ENCODE data around the gene A3GALT2. TPM values are rescaled to one million over a fixed set of nuclear protein-coding genes. Genes with fewer than 3 reads are reported as not detected.

The A3GALT2 gene
- total and polyA plus RNA-seq, 9 of the 15 experiments (the other 6 are each of a cell fraction or from before 2014, with no cell fraction given), result not detected

DNA sequence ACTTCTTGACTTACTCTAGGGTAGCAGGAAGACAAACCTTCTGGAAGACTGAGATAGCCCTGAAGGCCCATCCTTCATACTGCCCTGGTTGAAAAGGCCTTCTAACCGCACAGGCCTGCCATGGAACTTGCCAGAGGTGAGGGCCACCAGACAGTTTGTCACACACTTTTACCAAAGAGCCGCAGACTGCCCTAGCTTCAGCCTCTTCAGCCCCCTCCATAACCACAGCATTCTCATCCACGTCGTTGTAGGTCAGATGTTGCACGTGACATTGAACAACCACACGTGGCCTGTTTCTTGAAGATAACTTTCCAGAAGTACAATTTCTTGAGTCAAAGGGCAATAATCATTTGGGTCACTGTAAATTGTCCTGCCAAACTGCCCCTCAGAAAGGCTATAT, 45.7 kb downstream of the A3GALT2 start (continued):
- TF ChIP-seq, protein P1, sequence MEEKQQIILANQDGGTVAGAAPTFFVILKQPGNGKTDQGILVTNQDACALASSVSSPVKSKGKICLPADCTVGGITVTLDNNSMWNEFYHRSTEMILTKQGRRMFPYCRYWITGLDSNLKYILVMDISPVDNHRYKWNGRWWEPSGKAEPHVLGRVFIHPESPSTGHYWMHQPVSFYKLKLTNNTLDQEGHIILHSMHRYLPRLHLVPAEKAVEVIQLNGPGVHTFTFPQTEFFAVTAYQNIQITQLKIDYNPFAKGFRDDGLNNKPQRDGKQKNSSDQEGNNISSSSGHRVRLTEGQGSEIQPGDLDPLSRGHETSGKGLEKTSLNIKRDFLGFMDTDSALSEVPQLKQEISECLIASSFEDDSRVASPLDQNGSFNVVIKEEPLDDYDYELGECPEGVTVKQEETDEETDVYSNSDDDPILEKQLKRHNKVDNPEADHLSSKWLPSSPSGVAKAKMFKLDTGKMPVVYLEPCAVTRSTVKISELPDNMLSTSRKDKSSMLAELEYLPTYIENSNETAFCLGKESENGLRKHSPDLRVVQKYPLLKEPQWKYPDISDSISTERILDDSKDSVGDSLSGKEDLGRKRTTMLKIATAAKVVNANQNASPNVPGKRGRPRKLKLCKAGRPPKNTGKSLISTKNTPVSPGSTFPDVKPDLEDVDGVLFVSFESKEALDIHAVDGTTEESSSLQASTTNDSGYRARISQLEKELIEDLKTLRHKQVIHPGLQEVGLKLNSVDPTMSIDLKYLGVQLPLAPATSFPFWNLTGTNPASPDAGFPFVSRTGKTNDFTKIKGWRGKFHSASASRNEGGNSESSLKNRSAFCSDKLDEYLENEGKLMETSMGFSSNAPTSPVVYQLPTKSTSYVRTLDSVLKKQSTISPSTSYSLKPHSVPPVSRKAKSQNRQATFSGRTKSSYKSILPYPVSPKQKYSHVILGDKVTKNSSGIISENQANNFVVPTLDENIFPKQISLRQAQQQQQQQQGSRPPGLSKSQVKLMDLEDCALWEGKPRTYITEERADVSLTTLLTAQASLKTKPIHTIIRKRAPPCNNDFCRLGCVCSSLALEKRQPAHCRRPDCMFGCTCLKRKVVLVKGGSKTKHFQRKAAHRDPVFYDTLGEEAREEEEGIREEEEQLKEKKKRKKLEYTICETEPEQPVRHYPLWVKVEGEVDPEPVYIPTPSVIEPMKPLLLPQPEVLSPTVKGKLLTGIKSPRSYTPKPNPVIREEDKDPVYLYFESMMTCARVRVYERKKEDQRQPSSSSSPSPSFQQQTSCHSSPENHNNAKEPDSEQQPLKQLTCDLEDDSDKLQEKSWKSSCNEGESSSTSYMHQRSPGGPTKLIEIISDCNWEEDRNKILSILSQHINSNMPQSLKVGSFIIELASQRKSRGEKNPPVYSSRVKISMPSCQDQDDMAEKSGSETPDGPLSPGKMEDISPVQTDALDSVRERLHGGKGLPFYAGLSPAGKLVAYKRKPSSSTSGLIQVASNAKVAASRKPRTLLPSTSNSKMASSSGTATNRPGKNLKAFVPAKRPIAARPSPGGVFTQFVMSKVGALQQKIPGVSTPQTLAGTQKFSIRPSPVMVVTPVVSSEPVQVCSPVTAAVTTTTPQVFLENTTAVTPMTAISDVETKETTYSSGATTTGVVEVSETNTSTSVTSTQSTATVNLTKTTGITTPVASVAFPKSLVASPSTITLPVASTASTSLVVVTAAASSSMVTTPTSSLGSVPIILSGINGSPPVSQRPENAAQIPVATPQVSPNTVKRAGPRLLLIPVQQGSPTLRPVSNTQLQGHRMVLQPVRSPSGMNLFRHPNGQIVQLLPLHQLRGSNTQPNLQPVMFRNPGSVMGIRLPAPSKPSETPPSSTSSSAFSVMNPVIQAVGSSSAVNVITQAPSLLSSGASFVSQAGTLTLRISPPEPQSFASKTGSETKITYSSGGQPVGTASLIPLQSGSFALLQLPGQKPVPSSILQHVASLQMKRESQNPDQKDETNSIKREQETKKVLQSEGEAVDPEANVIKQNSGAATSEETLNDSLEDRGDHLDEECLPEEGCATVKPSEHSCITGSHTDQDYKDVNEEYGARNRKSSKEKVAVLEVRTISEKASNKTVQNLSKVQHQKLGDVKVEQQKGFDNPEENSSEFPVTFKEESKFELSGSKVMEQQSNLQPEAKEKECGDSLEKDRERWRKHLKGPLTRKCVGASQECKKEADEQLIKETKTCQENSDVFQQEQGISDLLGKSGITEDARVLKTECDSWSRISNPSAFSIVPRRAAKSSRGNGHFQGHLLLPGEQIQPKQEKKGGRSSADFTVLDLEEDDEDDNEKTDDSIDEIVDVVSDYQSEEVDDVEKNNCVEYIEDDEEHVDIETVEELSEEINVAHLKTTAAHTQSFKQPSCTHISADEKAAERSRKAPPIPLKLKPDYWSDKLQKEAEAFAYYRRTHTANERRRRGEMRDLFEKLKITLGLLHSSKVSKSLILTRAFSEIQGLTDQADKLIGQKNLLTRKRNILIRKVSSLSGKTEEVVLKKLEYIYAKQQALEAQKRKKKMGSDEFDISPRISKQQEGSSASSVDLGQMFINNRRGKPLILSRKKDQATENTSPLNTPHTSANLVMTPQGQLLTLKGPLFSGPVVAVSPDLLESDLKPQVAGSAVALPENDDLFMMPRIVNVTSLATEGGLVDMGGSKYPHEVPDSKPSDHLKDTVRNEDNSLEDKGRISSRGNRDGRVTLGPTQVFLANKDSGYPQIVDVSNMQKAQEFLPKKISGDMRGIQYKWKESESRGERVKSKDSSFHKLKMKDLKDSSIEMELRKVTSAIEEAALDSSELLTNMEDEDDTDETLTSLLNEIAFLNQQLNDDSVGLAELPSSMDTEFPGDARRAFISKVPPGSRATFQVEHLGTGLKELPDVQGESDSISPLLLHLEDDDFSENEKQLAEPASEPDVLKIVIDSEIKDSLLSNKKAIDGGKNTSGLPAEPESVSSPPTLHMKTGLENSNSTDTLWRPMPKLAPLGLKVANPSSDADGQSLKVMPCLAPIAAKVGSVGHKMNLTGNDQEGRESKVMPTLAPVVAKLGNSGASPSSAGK (IDR thresholded peaks at IDR 0.05), result peak; percentile 75
- TF ChIP-seq TEAD4 (IDR thresholded peaks at IDR 0.05; ENCODE audit: low read length) (peak; percentile 27; the same call in 1 of the 2 replicates), TEAD4 (CRISPR knock-in tag; IDR thresholded peaks at IDR 0.05; ENCODE audit: borderline replicate concordance) (no peak), HDAC8 (tag; IDR thresholded peaks at IDR 0.05) (no peak), CBX1 (IDR thresholded peaks at IDR 0.05; ENCODE audit: low read depth) (no peak), CXXC5 (CRISPR knock-in tag; IDR thresholded peaks at IDR 0.05) (peak; percentile 55; the same call in 1 of the 2 replicates), SMAD4 (CRISPR knock-in tag; conservative IDR thresholded peaks at IDR 0.05) (peak; percentile 51; the same call in 1 of the 2 replicates), ZNF583 (CRISPR knock-in tag; IDR thresholded peaks at IDR 0.05) (no peak), CREM (IDR thresholded peaks at IDR 0.05; ENCODE audit: low read depth) (peak; percentile 11; the same call in 1 of the 2 replicates)
- TF ChIP-seq, protein P2, sequence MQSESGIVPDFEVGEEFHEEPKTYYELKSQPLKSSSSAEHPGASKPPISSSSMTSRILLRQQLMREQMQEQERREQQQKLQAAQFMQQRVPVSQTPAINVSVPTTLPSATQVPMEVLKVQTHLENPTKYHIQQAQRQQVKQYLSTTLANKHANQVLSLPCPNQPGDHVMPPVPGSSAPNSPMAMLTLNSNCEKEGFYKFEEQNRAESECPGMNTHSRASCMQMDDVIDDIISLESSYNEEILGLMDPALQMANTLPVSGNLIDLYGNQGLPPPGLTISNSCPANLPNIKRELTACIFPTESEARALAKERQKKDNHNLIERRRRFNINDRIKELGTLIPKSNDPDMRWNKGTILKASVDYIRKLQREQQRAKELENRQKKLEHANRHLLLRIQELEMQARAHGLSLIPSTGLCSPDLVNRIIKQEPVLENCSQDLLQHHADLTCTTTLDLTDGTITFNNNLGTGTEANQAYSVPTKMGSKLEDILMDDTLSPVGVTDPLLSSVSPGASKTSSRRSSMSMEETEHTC (IDR thresholded peaks at IDR 0.05), result peak; percentile 55; the same call in 1 of the 2 replicates
